Measurements from ENCODE around the gene RAE1. TPM values are rescaled to one million over a fixed set of nuclear protein-coding genes. Genes with fewer than 3 reads are reported as not detected.

RAE1 gene
- total RNA-seq, 1 experiment from 2014 or later = 53.1 TPM

- Histone ChIP-seq H3T11ph (ENCODE audit: low read length) (no peak overlapping the region), H2AK5ac (ENCODE audit: insufficient read length, low read length) (no peak overlapping the region), H2BK5ac (ENCODE audit: insufficient read length, low read length) (no peak overlapping the region), H4K8ac (replicated peaks; ENCODE audit: insufficient read length, low read depth, low read length) (no peak overlapping the region), H2BK20ac (ENCODE audit: low read depth, low read length, poor library complexity, severe bottlenecking) (no peak overlapping the region), H2BK120ac (ENCODE audit: low read depth, low read length, poor library complexity, severe bottlenecking) (no peak overlapping the region), H3K18ac (ENCODE audit: insufficient read length, low read depth, low read length) (no peak overlapping the region), H3K4ac (ENCODE audit: low read depth, low read length) (no peak overlapping the region), H3K27me3 (ENCODE audit: insufficient read depth, low read length) (no peaks in the 10 kb centered on the region), H4K91ac (ENCODE audit: insufficient read length, low read depth, low read length) (no peak overlapping the region), H3K14ac (ENCODE audit: insufficient read depth, low read length) (no peak overlapping the region), H3K79me2 (ENCODE audit: insufficient read depth, low read length) (no peaks in the 10 kb centered on the region), H3K9me3 (ENCODE audit: control insufficient read depth, low read depth, low read length) (no peaks in the 10 kb centered on the region), H3K79me1 (ENCODE audit: insufficient read depth, low read depth, low read length, poor library complexity, severe bottlenecking) (no peaks in the 10 kb centered on the region), H3K27ac (ENCODE audit: insufficient read length, low read depth, low read length) (no peak overlapping the region), H2BK15ac (ENCODE audit: low read depth, low read length) (no peak overlapping the region), H3K9ac (ENCODE audit: extremely low read depth, insufficient read length, low read length) (no peak overlapping the region), H3K23ac (ENCODE audit: insufficient read length, low read depth, low read length) (no peak overlapping the region), H3K4me2 (ENCODE audit: insufficient read depth, insufficient read length, low read length) (no peak overlapping the region), H4K5ac (ENCODE audit: insufficient read length, low read depth, low read length) (no peak overlapping the region), H2BK12ac (ENCODE audit: insufficient read length, low read depth, low read length) (no peak overlapping the region), H3K23me2 (ENCODE audit: insufficient read length, low read depth, low read length, poor library complexity, severe bottlenecking) (no peaks in the 10 kb centered on the region), H3K56ac (ENCODE audit: insufficient read length, low read depth, low read length) (no peak overlapping the region), H2AFZ (ENCODE audit: low read length) (no peak overlapping the region), H3K4me1 (ENCODE audit: insufficient read depth, low read length) (no peaks in the 10 kb centered on the region), H4K20me1 (ENCODE audit: control insufficient read depth, insufficient read depth, insufficient read length) (no peaks in the 10 kb centered on the region)
- Mint-ChIP-seq H3K36me3 (ENCODE audit: insufficient read depth in 1 of 3, low read depth in 3 of 3) (peaks cover 0 to 1% (median under 1%) of the 10 kb centered on the region in 3 experiments; a peak in 3 of 7 replicates), H3K4me1 (peaks cover 3 to 16% of the 10 kb centered on the region in 2 experiments; a peak in 2 of 4 replicates), H3K27me3 (ENCODE audit: low read depth) (peaks cover 2% of the 10 kb centered on the region), H3K27ac (peak overlapping the region in 1 of 3 experiments; percentile 82; a peak in 1 of 7 replicates), H3K4me3 (no peak overlapping the region), H3K9me3 (no peaks in the 10 kb centered on the region)
- DNase-seq = no peak
- TF ChIP-seq CTCF (conservative IDR thresholded peaks at IDR 0.05) = no peak
- no CpG with 5 or more reads among the region's 10 CpGs for WGBS (ENCODE audit: extremely low coverage, insufficient read length, low lambda C conversion rate)
Measured at GRCh38 chr20:57413986-57414385, 62.9 kb downstream of the RAE1 start.
